ENCODE data around the gene SSTR3. TPM values are rescaled to one million over a fixed set of nuclear protein-coding genes. Genes with fewer than 3 reads are reported as not detected.

Gene SSTR3
- total and polyA plus RNA-seq, 2 of the 13 experiments (the other 11 are each of a cell fraction or from before 2014, with no cell fraction given) = 0.08 to 0.64 TPM

DNA sequence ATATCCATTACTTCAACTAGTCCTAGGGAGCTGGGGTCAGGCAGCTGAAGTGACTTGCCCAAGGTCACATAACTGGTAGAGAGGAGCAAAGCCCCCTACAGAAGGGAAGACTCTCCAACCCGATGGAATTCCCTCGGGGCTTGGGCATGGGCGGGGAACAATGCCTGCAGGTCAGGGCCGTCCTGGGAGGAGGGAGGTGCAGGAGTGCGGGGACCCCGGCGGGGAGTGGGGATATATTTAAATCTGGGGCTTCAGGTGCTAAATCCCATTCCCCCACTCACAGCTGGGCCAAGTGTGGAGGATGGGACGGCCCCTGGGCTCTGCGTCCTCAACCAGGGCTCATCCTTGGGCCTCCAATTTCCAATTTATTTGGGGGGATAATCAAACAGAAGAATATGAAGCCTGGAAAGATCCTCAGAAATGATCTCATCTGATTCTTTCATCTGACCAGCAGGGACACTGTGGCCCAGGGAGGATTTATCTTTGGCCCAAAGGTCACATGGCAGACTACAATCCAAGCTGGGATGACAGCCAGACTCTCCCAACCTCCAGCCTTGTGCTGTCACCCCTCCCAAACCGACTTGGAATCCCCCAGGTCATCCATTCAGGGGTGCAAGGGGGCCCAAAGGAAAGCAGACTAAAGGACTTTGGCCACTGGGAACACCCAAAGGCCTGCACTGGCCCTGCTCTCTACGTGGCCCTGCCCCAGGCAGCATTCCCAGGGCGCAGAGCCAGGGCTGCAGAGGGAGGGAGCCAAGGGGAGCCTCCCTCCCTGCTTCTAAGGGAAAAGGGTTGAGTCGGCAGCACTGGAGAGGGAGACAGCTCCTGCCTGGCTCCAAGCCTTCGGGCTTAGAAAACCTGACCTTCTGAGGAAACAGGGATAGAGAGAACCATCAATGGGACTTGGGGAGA, 15.5 kb downstream of the SSTR3 start (continued):
- no peak for TF ChIP-seq ZNF234 (CRISPR knock-in tag; conservative IDR thresholded peaks at IDR 0.05)
- TF ChIP-seq, protein P1, sequence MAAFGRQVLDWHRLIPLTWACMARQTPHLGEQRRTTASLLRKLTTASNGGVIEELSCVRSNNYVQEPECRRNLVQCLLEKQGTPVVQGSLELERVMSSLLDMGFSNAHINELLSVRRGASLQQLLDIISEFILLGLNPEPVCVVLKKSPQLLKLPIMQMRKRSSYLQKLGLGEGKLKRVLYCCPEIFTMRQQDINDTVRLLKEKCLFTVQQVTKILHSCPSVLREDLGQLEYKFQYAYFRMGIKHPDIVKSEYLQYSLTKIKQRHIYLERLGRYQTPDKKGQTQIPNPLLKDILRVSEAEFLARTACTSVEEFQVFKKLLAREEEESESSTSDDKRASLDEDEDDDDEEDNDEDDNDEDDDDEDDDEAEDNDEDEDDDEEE (CRISPR knock-in tag; IDR thresholded peaks at IDR 0.05) = no peak
- no peak for TF ChIP-seq JARID2 (CRISPR knock-in tag; IDR thresholded peaks at IDR 0.05; ENCODE audit: insufficient replicate concordance)
- TF ChIP-seq NFYC (CRISPR knock-in tag; IDR thresholded peaks at IDR 0.05) = no peak
- TF ChIP-seq, protein P2, sequence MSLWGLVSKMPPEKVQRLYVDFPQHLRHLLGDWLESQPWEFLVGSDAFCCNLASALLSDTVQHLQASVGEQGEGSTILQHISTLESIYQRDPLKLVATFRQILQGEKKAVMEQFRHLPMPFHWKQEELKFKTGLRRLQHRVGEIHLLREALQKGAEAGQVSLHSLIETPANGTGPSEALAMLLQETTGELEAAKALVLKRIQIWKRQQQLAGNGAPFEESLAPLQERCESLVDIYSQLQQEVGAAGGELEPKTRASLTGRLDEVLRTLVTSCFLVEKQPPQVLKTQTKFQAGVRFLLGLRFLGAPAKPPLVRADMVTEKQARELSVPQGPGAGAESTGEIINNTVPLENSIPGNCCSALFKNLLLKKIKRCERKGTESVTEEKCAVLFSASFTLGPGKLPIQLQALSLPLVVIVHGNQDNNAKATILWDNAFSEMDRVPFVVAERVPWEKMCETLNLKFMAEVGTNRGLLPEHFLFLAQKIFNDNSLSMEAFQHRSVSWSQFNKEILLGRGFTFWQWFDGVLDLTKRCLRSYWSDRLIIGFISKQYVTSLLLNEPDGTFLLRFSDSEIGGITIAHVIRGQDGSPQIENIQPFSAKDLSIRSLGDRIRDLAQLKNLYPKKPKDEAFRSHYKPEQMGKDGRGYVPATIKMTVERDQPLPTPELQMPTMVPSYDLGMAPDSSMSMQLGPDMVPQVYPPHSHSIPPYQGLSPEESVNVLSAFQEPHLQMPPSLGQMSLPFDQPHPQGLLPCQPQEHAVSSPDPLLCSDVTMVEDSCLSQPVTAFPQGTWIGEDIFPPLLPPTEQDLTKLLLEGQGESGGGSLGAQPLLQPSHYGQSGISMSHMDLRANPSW (CRISPR knock-in tag; IDR thresholded peaks at IDR 0.05; ENCODE audit: borderline replicate concordance) = no peak
- no peak for TF ChIP-seq GZF1 (CRISPR knock-in tag; IDR thresholded peaks at IDR 0.05)
- TF ChIP-seq NCOA2 (CRISPR knock-in tag; IDR thresholded peaks at IDR 0.05) = no peak
- TF ChIP-seq ZNF749 (CRISPR knock-in tag; IDR thresholded peaks at IDR 0.05; ENCODE audit: borderline replicate concordance) = no peak
- TF ChIP-seq MAF1 (CRISPR knock-in tag; IDR thresholded peaks at IDR 0.05; ENCODE audit: borderline replicate concordance) = no peak
- TF ChIP-seq FOXA3 (CRISPR knock-in tag; IDR thresholded peaks at IDR 0.05) = no peak
- TF ChIP-seq, protein P3, sequence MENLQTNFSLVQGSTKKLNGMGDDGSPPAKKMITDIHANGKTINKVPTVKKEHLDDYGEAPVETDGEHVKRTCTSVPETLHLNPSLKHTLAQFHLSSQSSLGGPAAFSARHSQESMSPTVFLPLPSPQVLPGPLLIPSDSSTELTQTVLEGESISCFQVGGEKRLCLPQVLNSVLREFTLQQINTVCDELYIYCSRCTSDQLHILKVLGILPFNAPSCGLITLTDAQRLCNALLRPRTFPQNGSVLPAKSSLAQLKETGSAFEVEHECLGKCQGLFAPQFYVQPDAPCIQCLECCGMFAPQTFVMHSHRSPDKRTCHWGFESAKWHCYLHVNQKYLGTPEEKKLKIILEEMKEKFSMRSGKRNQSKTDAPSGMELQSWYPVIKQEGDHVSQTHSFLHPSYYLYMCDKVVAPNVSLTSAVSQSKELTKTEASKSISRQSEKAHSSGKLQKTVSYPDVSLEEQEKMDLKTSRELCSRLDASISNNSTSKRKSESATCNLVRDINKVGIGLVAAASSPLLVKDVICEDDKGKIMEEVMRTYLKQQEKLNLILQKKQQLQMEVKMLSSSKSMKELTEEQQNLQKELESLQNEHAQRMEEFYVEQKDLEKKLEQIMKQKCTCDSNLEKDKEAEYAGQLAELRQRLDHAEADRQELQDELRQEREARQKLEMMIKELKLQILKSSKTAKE (CRISPR knock-in tag; IDR thresholded peaks at IDR 0.05; ENCODE audit: borderline replicate concordance) = 0 out of 2 replicates have a peak, but pooled peaks have one; percentile 39
- no peak for TF ChIP-seq NR2F2 (IDR thresholded peaks at IDR 0.05; ENCODE audit: borderline replicate concordance, low read depth)
- TF ChIP-seq, protein P4, sequence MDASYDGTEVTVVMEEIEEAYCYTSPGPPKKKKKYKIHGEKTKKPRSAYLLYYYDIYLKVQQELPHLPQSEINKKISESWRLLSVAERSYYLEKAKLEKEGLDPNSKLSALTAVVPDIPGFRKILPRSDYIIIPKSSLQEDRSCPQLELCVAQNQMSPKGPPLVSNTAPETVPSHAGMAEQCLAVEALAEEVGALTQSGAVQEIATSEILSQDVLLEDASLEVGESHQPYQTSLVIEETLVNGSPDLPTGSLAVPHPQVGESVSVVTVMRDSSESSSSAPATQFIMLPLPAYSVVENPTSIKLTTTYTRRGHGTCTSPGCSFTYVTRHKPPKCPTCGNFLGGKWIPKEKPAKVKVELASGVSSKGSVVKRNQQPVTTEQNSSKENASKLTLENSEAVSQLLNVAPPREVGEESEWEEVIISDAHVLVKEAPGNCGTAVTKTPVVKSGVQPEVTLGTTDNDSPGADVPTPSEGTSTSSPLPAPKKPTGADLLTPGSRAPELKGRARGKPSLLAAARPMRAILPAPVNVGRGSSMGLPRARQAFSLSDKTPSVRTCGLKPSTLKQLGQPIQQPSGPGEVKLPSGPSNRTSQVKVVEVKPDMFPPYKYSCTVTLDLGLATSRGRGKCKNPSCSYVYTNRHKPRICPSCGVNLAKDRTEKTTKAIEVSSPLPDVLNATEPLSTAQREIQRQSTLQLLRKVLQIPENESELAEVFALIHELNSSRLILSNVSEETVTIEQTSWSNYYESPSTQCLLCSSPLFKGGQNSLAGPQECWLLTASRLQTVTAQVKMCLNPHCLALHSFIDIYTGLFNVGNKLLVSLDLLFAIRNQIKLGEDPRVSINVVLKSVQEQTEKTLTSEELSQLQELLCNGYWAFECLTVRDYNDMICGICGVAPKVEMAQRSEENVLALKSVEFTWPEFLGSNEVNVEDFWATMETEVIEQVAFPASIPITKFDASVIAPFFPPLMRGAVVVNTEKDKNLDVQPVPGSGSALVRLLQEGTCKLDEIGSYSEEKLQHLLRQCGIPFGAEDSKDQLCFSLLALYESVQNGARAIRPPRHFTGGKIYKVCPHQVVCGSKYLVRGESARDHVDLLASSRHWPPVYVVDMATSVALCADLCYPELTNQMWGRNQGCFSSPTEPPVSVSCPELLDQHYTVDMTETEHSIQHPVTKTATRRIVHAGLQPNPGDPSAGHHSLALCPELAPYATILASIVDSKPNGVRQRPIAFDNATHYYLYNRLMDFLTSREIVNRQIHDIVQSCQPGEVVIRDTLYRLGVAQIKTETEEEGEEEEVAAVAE (CRISPR knock-in tag; IDR thresholded peaks at IDR 0.05; ENCODE audit: borderline replicate concordance) = no peak
- TF ChIP-seq ELF1 (CRISPR knock-in tag; IDR thresholded peaks at IDR 0.05) = no peak
- peak; percentile 50; the same call in 1 of the 2 replicates for TF ChIP-seq RARA (CRISPR knock-in tag; IDR thresholded peaks at IDR 0.05)
- TF ChIP-seq ZNF788 (CRISPR knock-in tag; IDR thresholded peaks at IDR 0.05; ENCODE audit: borderline replicate concordance) = peak; percentile 80; the same call in 1 of the 2 replicates
- TF ChIP-seq ZNF33A (CRISPR knock-in tag; IDR thresholded peaks at IDR 0.05; ENCODE audit: borderline replicate concordance) = no peak
